Erythroblast (primary cell): ENCODE measurements around the gene COX6A2.

Experiments
- GATA1 ChIP-seq: IDR thresholded peaks from 2 replicates; pipeline ENCODE4 v1.6.1; 2011; ENCODE audit warnings: low read depth, mild to moderate bottlenecking, control low read depth, low read length, moderate library complexity
- POLR2A ChIP-seq: IDR thresholded peaks from 2 replicates; pipeline ENCODE4 v1.6.1; 2011; ENCODE audit warnings: mild to moderate bottlenecking, low read length

DNA sequence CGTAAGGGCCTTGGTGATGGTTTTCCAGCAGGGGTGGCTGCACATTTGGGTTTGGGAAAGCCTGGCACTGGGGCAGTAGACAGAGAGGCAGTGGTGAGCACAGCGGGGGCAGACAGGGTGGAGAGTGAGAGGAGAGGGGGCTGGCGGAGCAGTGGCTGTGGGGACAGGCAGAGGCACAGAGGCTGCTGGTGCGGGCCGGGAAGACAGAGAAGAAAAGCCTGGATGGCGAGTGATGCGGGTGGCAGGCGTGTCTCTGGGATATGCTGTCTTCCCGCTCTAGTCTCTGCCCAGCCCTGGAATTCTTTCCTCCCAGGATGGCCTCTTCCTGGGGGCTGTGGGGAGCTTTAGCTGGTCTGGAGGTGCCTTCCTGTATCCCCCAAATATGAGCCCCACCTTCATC, 18.1 kb downstream of the COX6A2 start:
- no peak for TF ChIP-seq POLR2A
- TF ChIP-seq GATA1, result no peak
